ENCODE measurements around the gene PWP1.

Gene PWP1

DNA sequence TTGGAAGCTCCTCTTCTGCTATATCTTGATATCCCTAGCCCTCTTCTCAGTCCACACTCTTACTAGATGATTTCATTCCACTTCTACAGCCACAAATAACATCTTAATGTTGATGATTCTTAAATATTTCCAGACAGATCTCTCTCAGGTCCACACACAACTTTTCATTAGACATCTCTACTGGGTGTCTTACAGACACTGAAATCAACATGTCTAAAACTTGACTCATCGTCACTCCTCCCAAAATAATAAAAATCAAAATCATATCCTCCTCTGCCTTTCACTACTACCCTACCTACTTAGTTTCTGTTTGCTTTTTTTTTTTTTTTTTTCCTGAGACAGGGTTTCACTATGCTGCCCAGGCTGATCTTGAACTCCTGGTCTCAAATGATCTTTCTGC lies 63.5 kb downstream of the PWP1 start:
- no peak for DNase-seq

DNA sequence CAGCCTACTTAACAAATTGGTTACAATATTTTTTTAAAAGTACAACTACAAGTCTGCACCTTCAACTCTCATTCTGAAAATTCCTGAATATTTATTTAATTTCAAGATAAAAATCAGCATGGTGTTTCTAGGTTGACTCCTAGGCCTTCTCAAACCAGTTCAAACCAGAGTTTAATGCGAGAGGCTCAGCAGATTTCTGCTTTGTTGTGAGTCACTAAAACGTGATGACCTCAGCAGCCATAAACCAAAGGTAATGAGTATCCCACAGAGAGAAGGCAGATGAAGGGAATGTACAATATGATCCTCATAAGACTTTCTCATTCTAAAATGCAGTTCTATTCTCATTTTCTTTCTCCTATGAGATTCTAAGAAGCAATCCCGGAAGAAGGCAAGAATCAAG lies 73.8 kb downstream of the PWP1 start:
- peak; percentile 20 for DNase-seq

DNA sequence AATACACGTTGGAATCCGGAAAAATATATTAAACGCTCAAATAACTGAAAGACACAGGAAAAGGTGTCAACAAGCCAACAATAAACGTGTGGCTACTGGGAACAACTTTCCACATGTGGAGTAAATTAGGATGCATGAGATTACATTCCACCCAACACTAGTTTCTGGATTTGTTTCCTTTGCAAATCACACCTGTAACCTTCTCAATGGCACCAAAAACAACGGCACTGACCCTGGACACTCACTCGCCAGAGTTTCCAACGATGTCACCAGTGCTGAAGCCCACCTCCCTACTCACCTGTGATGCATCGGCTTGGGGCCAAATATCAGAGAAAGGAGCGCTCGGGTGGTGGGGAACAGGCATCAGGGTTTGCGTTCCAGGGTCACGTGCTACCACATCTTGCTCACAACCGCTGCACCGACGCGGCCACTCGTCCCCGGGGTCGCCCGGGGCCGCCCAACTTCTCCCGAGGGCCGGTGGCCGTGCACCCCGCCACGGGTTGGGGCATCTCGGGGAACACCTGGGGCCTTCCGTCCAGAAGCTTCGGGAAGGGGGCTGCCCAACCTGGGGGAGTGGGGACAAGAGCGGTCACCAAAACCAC lies 74.7 kb downstream of the PWP1 start:
- no peak for DNase-seq

DNA sequence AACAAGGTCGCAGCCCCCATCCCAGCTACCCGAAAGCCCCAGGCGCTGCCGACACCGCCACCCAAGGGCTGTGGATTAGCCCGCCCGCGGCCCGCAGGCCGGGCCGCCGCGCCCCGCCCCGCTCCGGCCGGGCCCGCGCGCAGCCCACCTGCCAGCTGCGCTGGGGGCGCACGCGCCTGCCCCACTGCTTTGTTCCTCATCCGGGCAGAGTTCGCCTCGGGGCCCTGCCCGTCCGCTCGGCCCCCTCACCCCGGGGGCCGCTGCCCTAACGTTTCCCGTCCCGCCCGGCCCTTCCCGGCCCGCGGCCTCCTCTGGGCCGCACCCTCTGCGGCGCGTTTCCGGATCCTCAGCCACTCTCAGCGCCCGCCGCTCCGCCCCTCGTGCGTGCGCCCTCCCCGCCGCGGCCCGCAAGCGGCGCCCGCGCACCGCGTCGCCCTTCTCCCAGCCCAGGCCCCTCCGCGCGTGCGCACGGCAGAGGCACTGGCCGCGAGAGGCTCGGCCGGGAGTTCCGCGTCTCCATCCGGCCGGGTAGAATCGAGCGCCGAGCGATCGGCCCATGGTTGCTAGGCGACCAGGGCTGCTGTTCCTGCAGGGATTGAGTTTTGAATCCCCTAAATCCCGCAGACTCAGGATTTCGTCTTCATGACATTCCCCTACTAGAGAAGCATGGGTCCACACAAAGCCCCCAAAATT lies 75.4 kb downstream of the PWP1 start, which contains the start of gene PRDM4:
TSS of gene PRDM4 (minus strand) at position 329 of the 693 bp plus-strand sequence. CDS start 622 bp downstream, outside the sequence.
- DNase-seq = peak; percentile 92

DNA sequence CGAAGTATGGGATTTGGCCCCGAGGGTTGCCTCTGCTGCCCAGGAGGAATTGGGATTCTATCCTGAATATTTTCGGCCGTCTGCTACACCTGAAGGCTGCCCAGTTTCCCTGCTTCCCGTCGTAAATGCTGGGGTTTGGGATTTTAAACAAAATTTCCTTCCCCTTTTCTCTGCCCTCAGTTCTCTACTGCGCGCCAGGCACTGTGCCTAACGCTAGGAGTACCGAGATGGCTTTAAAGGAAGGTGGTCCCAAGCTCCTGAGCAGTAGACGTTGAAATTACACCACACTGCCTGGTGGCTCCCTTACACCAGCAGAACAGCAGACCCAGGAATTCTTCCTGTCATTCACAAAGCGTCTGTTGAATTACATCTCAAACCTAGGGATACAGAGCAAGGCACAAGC lies 75.9 kb downstream of the PWP1 start:
- DNase-seq = no peak

Measured in CD4-positive, alpha-beta T cell treated with Interleukin-17A for 1 hour (primary cell).